Adrenal gland (tissue), 12 donors: ENCODE measurements around the gene NFILZ. TPM values are rescaled to one million over a fixed set of nuclear protein-coding genes. Genes with fewer than 3 reads are reported as not detected.
"Not testable (repeated sequence)": the region's sequence is repeated elsewhere in the genome, so short reads cannot be mapped to it uniquely, and the experiment has no call there.

Source experiments
- DNase-seq, 7 donors: peaks; one replicate each; pipeline ENCODE4 v3.0.0-alpha.2; 2019 to 2020
- H3K27ac ChIP-seq, 5 donors: fragments of 200-600 bp; sonication (generic) in 4 of 5; 1 replicate in 3 of 5; 2 replicates in 2 of 5; pipeline versions ENCODE4 v1.5.1 to v1.8.0; 2016 to 2020; ENCODE audit warnings: mild to moderate bottlenecking in 1 of 5
- H3K27me3 ChIP-seq: fragments of 200-600 bp; 2 replicates; pipeline ENCODE4 v1.8.0; 2021
- H3K36me3 ChIP-seq, 2 donors: fragments of 200-600 bp; replicated peaks in 1 of 2; 1 replicate in 1 of 2; 2 replicates in 1 of 2; pipeline versions ENCODE4 v1.5.1 to v1.8.0; 2018 to 2022
- H3K4me1 ChIP-seq, 2 donors: fragments of 200-600 bp; replicated peaks in 1 of 2; 1 replicate in 1 of 2; 2 replicates in 1 of 2; pipeline versions ENCODE4 v1.5.1 to v1.8.0; 2018 to 2021
- H3K4me3 ChIP-seq, 4 donors: fragments of 200-600 bp; sonication (generic) in 3 of 4; one replicate each; pipeline ENCODE4 v1.5.1; 2016 to 2018
- H3K9me3 ChIP-seq, 3 donors: fragments of 200-600 bp; sonication (generic) in 1 of 3; replicated peaks in 1 of 3; 1 replicate in 2 of 3; 2 replicates in 1 of 3; pipeline versions ENCODE4 v1.5.1 to v1.8.0; 2016 to 2021
- POLR2A ChIP-seq, 2 donors: fragments of 450-650 bp; IDR thresholded peaks; one replicate each; pipeline ENCODE4 v1.6.1; 2017; ENCODE audit warnings: antibody characterized with exemption in 2 of 2, mild to moderate bottlenecking in 2 of 2, moderate library complexity in 1 of 2
- WGBS, 4 donors: extraction: QIAGEN DNeasy Blood & Tissue Kit in 2 of 4; methylation state at CpG; one replicate each; pipeline versions ENCODE4 v1.1.5 to v1.1.7; 2013 to 2017; 5-methylcytosine and 5-hydroxymethylcytosine counted together
- intact Hi-C, 2 donors: fragments of 100-400 bp; cut with DNase I; formaldehyde crosslinking; loops; one replicate each; pipeline versions ENCODE4 v1.14.1 to v1.15.0; 2022 to 2023
- polyA plus RNA-seq, 3 donors: library from polyadenylated mRNA; stranded (reverse); fragments of 200-250 nt in 2 of 3; fragments of 350-450 nt in 1 of 3; fragmentation: Illumina TruSeq in 1 of 3; extraction: RNeasy Lipid Tissue Mini Kit (QIAGEN cat#74804) in 1 of 3; gene quantifications; one replicate each; pipeline ENCODE4 v1.2.3, GENCODE V29; 2013 to 2014
- total RNA-seq, 9 donors: library from RNA; depleted of rRNA in 4 of 9; stranded (reverse); fragments of >200 nt in 4 of 9; fragments of 120-200 nt in 1 of 9; fragmentation: NEBNext Ultra II Directional in 1 of 9; extraction: Animal tissue kit (Norgen Biotek cat#: 25700) in 1 of 9; gene quantifications; one replicate each; pipeline versions ENCODE4 v1.1.0 to v1.2.4, GENCODE V29; 2013 to 2023
- TF ChIP-seq, protein P1 (sequence below), 6 experiments: fragments of 450-650 bp in 4 of 6; fragments of 200-600 bp in 2 of 6; sonication (generic) in 1 of 6; IDR thresholded peaks; 1 replicate in 5 of 6; 2 replicates in 1 of 6; pipeline versions ENCODE4 v1.5.1 to v1.8.0; 2016 to 2021; ENCODE audit warnings: antibody characterized with exemption in 6 of 6, mild to moderate bottlenecking in 2 of 6, moderate library complexity in 1 of 6
- donor health status: healthy with polysubstance abuse.
- donor health status: Bipolar disorder and iron deficiency.
- donor health status: DM: yes; HTN: yes; CAD: no.
- donor health status: DM: no; HTN: no; CAD: no.
- donor health status: DM: no; HTN: no; CAD: no.
- donor health status: DM: yes; HTN: yes; CAD: no.

Gene NFILZ
- total and polyA plus RNA-seq, 12 donors, result not detected

DNA sequence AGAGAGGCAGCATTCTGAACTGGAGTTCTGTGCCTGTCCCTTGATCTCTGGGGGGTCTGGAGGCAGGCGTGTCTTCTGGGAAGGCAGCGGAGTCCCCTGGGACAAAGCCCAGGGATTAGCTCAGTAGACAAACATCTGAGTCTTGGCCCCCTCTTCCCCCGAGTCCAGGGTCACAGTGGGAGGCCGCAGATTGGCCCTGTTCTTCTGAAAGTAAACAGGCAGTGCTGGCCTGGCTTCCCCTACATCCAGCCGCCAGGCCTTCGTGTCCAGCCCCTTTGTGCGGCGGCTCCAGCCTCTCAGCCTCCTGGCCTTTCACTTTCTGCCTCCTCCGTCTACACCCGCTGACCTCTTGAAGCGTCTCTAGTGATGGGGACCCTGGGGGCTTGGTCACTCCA, 989 bp downstream of the NFILZ start:
- H3K27ac ChIP-seq, result peak overlapping the region in 2 of 5 donors; percentile 60 to 66

GRCh38 chr19:8635422-8635821, 5.0 kb downstream of the NFILZ start:
- intact Hi-C loops, result no loop called here
- Histone ChIP-seq H3K4me1 (no peaks in the 10 kb centered on the region), H3K27me3 (no peaks in the 10 kb centered on the region), H3K4me3 (no peak overlapping the region), H3K27ac (no peak overlapping the region), H3K9me3 (no peaks in the 10 kb centered on the region), H3K36me3 (no peaks in the 10 kb centered on the region)
- DNase-seq, result no peak
- 76 to 86% (median 79%) methylated on average over 8 of the region's 8 CpGs for WGBS, 4 donors
- TF ChIP-seq, protein P1, sequence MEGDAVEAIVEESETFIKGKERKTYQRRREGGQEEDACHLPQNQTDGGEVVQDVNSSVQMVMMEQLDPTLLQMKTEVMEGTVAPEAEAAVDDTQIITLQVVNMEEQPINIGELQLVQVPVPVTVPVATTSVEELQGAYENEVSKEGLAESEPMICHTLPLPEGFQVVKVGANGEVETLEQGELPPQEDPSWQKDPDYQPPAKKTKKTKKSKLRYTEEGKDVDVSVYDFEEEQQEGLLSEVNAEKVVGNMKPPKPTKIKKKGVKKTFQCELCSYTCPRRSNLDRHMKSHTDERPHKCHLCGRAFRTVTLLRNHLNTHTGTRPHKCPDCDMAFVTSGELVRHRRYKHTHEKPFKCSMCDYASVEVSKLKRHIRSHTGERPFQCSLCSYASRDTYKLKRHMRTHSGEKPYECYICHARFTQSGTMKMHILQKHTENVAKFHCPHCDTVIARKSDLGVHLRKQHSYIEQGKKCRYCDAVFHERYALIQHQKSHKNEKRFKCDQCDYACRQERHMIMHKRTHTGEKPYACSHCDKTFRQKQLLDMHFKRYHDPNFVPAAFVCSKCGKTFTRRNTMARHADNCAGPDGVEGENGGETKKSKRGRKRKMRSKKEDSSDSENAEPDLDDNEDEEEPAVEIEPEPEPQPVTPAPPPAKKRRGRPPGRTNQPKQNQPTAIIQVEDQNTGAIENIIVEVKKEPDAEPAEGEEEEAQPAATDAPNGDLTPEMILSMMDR (IDR thresholded peaks at IDR 0.05), result no peak
- no peak for TF ChIP-seq POLR2A (IDR thresholded peaks at IDR 0.05)

More for the DNA sequence above, 989 bp downstream of the NFILZ start:
- 49 to 58% (median 51%) methylated on average over 2 to 11 of the region's 11 CpGs for WGBS, 4 donors
- intact Hi-C loops, result no loop called here
- Histone ChIP-seq H3K27me3 (no peaks in the 10 kb centered on the region), H3K9me3 (no peaks in the 10 kb centered on the region), H3K4me1 (no peaks in the 10 kb centered on the region), H3K36me3 (no peaks in the 10 kb centered on the region), H3K4me3 (no peak overlapping the region)
- TF ChIP-seq, protein P1 (IDR thresholded peaks at IDR 0.05), result no peak
- no peak for TF ChIP-seq POLR2A (IDR thresholded peaks at IDR 0.05)
- DNase-seq, result peak in 3 of 7 donors; percentile 41 to 60 (median 51)

DNA sequence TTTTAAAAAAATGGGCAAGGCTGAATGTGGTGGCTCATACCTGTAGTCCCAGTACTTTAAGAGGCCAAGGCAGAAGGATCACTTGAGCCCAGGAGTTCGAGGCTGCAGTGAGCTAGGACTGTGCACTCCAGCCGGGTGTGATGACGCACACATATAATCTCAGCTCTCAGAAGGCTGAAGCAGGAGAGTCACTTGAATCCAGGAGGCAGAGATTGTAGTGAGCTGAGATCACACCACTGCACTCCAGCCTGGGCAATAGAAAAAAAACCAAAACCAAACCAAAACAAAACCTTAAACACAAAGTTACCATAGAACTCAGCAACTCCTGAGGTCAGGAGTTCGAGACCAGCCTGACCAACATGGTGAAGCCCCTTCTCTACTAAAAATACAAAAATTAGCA, 6.6 kb downstream of the NFILZ start:
- DNase-seq, H3K4me1 ChIP-seq, H3K4me3 ChIP-seq, H3K27me3 ChIP-seq, H3K9me3 ChIP-seq, H3K36me3 ChIP-seq, intact Hi-C loops, H3K27ac ChIP-seq: not testable (repeated sequence)
- WGBS, 4 donors, result 79 to 82% (median 80%) methylated on average over 4 of the region's 4 CpGs

- H3K4me1 ChIP-seq, result no peaks in the 10 kb centered on the region
- WGBS, 4 donors, result 48 to 57% (median 53%) methylated on average over 21 of the region's 21 CpGs
- H3K4me3 ChIP-seq, result no peak overlapping the region
- H3K27ac ChIP-seq, result no peak overlapping the region
- H3K9me3 ChIP-seq, result no peaks in the 10 kb centered on the region
- DNase-seq, result peak in 5 of 7 donors; percentile 23 to 62 (median 39)
- no peaks in the 10 kb centered on the region for H3K36me3 ChIP-seq
- no peaks in the 10 kb centered on the region for H3K27me3 ChIP-seq
- TF ChIP-seq, protein P1 (IDR thresholded peaks at IDR 0.05), result no peak
- TF ChIP-seq POLR2A (IDR thresholded peaks at IDR 0.05), result no peak
- intact Hi-C loops, result no loop called here
Measured at GRCh38 chr19:8638078-8638619, 7.7 kb downstream of the NFILZ start.

GRCh38 chr19:8639821-8640401, 9.5 kb downstream of the NFILZ start:
- H3K36me3 ChIP-seq, result no peaks in the 10 kb centered on the region
- no peak overlapping the region for H3K27ac ChIP-seq
- no peaks in the 10 kb centered on the region for H3K27me3 ChIP-seq
- WGBS, 4 donors, result 34 to 45% (median 38%) methylated on average over 8 of the region's 8 CpGs
- H3K4me3 ChIP-seq, result no peak overlapping the region
- no peaks in the 10 kb centered on the region for H3K9me3 ChIP-seq
- no peaks in the 10 kb centered on the region for H3K4me1 ChIP-seq
- no peak for DNase-seq
- intact Hi-C loops, result no loop called here
- TF ChIP-seq POLR2A (IDR thresholded peaks at IDR 0.05), result no peak
- TF ChIP-seq, protein P1 (IDR thresholded peaks at IDR 0.05), result no peak
